Measurements from ENCODE around the gene POLR1G.

DNA sequence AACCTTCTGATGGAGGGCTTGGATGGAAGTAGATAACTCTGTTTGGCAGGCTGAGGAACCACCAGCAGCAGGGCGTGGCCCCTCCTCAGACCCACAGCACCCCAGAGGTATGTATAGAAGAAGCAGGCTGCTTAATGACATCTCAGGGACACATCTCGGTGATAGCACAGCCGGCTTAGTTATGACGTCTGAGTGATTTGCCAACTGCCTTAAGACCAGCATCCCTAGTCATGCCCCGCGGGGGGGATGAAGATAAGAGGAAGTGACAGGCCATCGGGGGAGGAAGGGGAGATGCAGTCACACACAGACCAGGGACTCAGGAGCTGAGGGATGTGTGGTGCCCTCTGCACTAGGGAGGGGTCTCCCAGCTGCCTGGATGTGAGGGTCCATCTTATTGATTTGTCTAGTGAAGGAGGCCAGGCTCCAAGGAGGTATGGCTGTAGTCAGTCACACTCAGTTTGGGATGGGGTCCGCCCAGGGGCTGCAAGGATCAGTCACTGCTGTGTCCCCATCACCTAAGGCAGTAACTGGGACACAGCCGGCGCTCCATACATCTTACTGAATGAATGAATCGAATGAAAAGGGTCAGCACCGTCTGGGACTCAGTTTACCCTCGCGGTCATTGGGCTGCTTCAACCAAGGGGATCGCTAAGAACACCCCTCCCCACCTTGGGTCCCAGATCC is 36.5 kb downstream of the POLR1G start:
- TF ChIP-seq, protein P1, sequence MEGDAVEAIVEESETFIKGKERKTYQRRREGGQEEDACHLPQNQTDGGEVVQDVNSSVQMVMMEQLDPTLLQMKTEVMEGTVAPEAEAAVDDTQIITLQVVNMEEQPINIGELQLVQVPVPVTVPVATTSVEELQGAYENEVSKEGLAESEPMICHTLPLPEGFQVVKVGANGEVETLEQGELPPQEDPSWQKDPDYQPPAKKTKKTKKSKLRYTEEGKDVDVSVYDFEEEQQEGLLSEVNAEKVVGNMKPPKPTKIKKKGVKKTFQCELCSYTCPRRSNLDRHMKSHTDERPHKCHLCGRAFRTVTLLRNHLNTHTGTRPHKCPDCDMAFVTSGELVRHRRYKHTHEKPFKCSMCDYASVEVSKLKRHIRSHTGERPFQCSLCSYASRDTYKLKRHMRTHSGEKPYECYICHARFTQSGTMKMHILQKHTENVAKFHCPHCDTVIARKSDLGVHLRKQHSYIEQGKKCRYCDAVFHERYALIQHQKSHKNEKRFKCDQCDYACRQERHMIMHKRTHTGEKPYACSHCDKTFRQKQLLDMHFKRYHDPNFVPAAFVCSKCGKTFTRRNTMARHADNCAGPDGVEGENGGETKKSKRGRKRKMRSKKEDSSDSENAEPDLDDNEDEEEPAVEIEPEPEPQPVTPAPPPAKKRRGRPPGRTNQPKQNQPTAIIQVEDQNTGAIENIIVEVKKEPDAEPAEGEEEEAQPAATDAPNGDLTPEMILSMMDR (IDR thresholded peaks at IDR 0.05), result no peak
- TF ChIP-seq EP300 (IDR thresholded peaks at IDR 0.05), result no peak
- TF ChIP-seq POLR2A (IDR thresholded peaks at IDR 0.05; ENCODE audit: low read depth), result no peak
- no peak for TF ChIP-seq POLR2AphosphoS5 (IDR thresholded peaks at IDR 0.05)
